Naive thymus-derived CD8-positive, alpha-beta T cell (primary cell): ENCODE data around the gene TRIML1. TPM values are rescaled to one million over a fixed set of nuclear protein-coding genes. Genes with fewer than 3 reads are reported as not detected.

Experiments used
- ATAC-seq, 2 donors: fragments of 150-1000 bp; cut with Tn5 transposase in 1 of 2; sonication (Bioruptor Pico), chemical (Tn5 transposase) in 1 of 2; 1 replicate in 1 of 2; 2 replicates in 1 of 2; pipeline ENCODE4 v1.10.0; 2021; ENCODE audit warnings: mild to moderate bottlenecking in 2 of 2, moderate library complexity in 2 of 2
- POLR2A ChIA-PET: fragments of 350-600 bp; sonication (Branson Sonifier 250); formaldehyde crosslinking; loops from one replicate; lab custom pipeline; 2021; ENCODE audit warnings: antibody characterized with exemption; lab: Charles Lee
- DNase-seq, 10 donors: peaks; one replicate each; pipeline versions ENCODE4 v3.0.0 to v3.0.0-alpha.2; 2020 to 2022
- H3K27ac Mint-ChIP-seq, 10 donors: one replicate each; pipeline ENCODE4 v1.8.0; 2020 to 2022; ENCODE audit warnings: mild to moderate bottlenecking in 10 of 10, mixed read lengths in 10 of 10, moderate library complexity in 4 of 10, inconsistent platforms in 1 of 10
- H3K27me3 Mint-ChIP-seq, 5 donors: one replicate each; pipeline ENCODE4 v1.8.0; 2021 to 2022; ENCODE audit warnings: mixed read lengths in 5 of 5
- H3K36me3 Mint-ChIP-seq, 3 donors: one replicate each; pipeline ENCODE4 v1.8.0; 2020 to 2022; ENCODE audit warnings: mixed read lengths in 3 of 3, mild to moderate bottlenecking in 2 of 3, inconsistent platforms in 1 of 3
- H3K4me1 Mint-ChIP-seq, 4 donors: one replicate each; pipeline ENCODE4 v1.8.0; 2021 to 2022; ENCODE audit warnings: mixed read lengths in 4 of 4
- H3K4me3 Mint-ChIP-seq, 10 donors: one replicate each; pipeline ENCODE4 v1.8.0; 2020 to 2022; ENCODE audit warnings: mild to moderate bottlenecking in 10 of 10, mixed read lengths in 10 of 10, moderate library complexity in 6 of 10, inconsistent platforms in 1 of 10
- H3K9me3 Mint-ChIP-seq, 9 donors: one replicate each; pipeline ENCODE4 v1.8.0; 2020 to 2022; ENCODE audit warnings: mixed read lengths in 9 of 9, mild to moderate bottlenecking in 3 of 9, inconsistent platforms in 1 of 9, moderate library complexity in 1 of 9
- polyA plus RNA-seq, 3 donors: library from polyadenylated mRNA; unstranded; fragments of 300-500 nt; fragmentation: Illumina TruSeq; gene quantifications; one replicate each; pipeline ENCODE4 v1.2.3, GENCODE V29; 2021
- total RNA-seq, 8 experiments: library from RNA in 2 of 8; stranded (reverse) in 2 of 8; gene quantifications; one replicate each; pipeline ENCODE4 v1.2.3 and lab custom pipeline; 2021 to 2026

Gene TRIML1, protein sequence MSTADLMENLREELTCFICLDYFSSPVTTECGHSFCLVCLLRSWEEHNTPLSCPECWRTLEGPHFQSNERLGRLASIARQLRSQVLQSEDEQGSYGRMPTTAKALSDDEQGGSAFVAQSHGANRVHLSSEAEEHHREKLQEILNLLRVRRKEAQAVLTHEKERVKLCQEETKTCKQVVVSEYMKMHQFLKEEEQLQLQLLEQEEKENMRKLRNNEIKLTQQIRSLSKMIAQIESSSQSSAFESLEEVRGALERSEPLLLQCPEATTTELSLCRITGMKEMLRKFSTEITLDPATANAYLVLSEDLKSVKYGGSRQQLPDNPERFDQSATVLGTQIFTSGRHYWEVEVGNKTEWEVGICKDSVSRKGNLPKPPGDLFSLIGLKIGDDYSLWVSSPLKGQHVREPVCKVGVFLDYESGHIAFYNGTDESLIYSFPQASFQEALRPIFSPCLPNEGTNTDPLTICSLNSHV
- total RNA-seq (not detected), polyA plus RNA-seq (not detected), total RNA-seq (lab: John Stamatoyannopoulos, UW) (0 reads per million in 6 experiments)

DNA sequence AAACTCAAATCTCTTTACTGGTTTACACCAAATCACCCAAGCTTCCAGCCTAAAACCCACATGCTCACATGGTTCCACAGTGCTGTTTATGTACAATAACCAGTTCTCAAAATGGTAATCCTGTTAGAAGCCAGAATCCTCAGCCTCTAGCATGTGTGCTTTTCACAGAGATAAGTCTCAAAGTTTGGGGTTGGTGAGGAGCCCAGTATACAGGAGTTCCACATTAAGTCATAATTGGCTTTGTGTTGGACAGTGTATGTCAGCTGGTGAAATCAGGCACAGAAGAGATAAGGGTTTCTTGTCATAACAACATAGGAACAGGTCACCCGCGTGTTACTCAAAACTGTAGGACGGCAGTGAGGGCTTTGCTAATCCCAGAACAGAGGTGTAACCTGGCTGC lies at the start of gene TRIML1:
TSS of gene TRIML1 (plus strand) at position 301 of the 400 bp plus-strand sequence. CDS start 118 bp downstream, outside the sequence.
- no peak for ATAC-seq
- Mint-ChIP-seq H3K4me1 (no peaks in the 10 kb centered on the region), H3K27me3 (peaks cover 0 to 2% (median 0%) of the 10 kb centered on the region in 5 donors), H3K27ac (no peak within 1 kb of the TSS), H3K9me3 (peaks cover 0 to 24% (median 4%) of the 10 kb centered on the region in 9 donors), H3K36me3 (peaks cover 0 to 4% (median 0%) of the 10 kb centered on the region in 3 donors), H3K4me3 (no peak within 1 kb of the TSS)
- no peak for DNase-seq
- POLR2A ChIA-PET, result no interaction called here

DNA sequence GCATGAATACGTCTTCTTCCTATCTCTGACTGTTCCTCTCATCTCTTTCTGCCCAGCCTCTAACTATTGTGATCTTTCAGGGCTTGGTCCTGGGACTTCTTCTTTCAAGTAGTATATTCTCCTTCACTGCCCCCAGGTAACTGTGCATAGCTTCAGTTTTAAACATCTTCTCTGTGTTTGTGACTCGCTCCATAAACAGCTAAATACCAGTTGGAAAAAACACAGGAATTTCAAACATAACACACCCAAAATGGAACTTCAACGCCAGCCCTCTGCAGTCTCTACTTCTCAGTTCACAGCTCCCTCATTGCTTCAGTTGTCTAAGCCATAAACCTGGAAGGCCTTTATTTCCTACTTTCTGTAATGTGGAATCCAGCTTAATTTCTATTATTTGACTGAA lies 46.4 kb upstream of the TRIML1 start:
- DNase-seq (no peak), ATAC-seq (no peak)
- POLR2A ChIA-PET, result no interaction called here
- H3K9me3 Mint-ChIP-seq, result peaks cover 0 to 24% (median 19%) of the 10 kb centered on the region in 9 donors
- H3K27ac Mint-ChIP-seq, result no peak overlapping the region
- no peak overlapping the region for H3K4me3 Mint-ChIP-seq
- no peaks in the 10 kb centered on the region for H3K27me3 Mint-ChIP-seq
- peaks cover 0 to 9% (median 0%) of the 10 kb centered on the region in 3 donors for H3K36me3 Mint-ChIP-seq
- H3K4me1 Mint-ChIP-seq, result no peaks in the 10 kb centered on the region

DNA sequence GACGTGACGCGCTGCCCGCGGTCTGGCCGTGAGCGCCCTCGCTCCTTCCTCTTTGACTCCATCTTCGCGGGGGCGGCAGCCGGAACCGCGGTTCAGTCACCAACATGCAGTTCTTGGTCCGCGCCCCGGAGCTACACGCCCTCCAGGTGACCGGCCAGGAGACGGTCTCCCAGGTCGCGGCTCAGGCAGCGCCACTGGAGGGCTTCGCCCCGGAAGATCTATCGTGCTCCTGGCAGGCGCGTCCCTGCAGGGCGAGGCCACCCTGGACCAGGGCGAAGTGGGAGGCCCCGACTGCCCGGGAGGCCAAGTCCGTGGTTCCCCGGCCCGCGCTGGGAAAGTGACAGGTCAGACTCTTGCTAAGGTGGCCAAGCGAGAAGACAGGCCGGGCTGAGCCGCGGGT lies 32.8 kb upstream of the TRIML1 start:
- ATAC-seq (no peak), DNase-seq (no peak)
- no peak overlapping the region for H3K4me3 Mint-ChIP-seq
- POLR2A ChIA-PET, result no interaction called here
- H3K36me3 Mint-ChIP-seq, result peaks cover 0 to 11% (median 2%) of the 10 kb centered on the region in 3 donors
- H3K27ac Mint-ChIP-seq, result no peak overlapping the region
- H3K27me3 Mint-ChIP-seq, result peaks cover 0 to 2% (median 0%) of the 10 kb centered on the region in 5 donors
- no peaks in the 10 kb centered on the region for H3K4me1 Mint-ChIP-seq
- H3K9me3 Mint-ChIP-seq, result peaks cover 2 to 29% (median 20%) of the 10 kb centered on the region in 9 donors

DNA sequence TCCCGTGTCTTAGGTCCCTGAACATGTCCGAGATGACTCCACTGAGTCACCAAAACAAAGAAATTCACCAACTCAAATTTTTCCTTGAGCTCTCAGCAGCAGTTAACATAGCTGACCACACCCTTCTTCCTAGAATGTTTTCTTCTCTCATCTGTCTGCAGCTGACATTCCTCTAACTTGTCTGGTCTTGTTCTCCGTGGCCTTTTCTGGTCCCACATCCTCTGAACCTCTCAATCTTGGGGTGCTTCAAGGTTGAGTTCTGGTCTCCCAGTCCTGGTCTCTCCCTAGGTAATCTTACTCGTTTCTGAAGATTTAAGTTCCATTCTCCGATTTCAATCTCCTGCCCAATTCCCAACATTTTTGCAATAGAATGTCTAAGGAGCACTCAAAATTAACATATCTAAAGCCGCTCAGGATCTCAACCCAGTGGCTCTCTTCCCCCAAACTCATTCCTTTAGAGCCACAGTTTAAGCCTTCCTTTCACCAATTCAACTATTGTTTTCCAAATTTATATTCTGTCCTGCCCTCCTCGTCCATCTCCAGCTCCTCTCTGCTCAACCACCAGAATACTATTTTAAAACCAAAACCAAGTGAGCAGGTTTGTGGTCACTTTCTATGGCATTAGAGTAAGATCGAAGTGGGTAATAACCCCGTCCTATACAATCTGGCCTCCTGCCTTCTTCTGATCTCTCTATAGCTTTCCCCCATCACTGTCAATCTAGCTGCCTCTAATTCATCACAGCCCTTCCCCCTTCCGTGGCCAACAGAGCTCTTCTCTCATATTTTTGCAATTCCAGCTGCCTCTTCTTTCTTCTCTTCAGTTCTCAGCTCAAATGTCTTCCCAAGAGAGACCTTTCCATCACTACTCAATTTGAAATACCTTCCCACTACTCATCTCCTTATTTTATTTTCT lies 31.1 kb upstream of the TRIML1 start:
- Mint-ChIP-seq H3K9me3 (peaks cover 2 to 26% (median 19%) of the 10 kb centered on the region in 9 donors), H3K4me3 (no peak overlapping the region), H3K36me3 (peaks cover 0 to 11% (median 2%) of the 10 kb centered on the region in 3 donors), H3K4me1 (no peaks in the 10 kb centered on the region), H3K27me3 (peaks cover 0 to 2% (median 0%) of the 10 kb centered on the region in 5 donors), H3K27ac (no peak overlapping the region)
- POLR2A ChIA-PET, result no interaction called here
- ATAC-seq (no peak), DNase-seq (no peak)

DNA sequence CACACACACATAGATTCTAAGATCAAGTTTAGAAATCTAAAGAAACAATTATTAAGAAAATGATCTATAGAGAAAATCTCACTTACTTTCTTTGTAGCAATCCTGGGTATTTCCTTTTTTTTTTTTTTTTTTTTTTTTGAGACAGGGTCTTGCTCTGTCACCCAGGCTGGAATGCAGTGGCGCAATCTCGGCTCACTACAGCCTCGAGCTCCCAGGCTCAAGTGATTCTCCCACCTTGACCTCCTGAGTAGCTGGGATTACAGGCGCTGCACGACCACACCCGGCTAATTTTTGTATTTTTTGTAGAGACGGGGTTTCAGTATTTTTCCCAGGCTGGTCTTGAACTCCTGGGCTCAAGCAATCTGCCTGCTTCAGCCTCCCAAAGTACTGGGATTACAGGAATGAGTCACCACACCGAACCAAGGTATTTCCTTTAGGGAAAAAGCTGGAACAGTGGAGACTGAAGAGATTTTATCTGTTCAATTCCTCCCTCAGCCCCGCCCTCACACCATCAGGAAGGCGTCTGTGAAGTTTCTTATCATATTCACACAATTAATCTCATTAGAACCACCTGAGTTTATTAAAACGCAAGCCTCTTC lies 30.0 kb upstream of the TRIML1 start, which contains the start of gene TRIML2:
TSS of gene TRIML2 (minus strand) at position 447 of the 599 bp plus-strand sequence. CDS start 4,235 bp downstream, outside the sequence.
- ATAC-seq (no peak), DNase-seq (no peak)
- POLR2A ChIA-PET, result no interaction called here
- Mint-ChIP-seq H3K27ac (no peak within 1 kb of the TSS), H3K27me3 (peaks cover 0 to 2% (median 0%) of the 10 kb centered on the region in 5 donors), H3K4me1 (no peaks in the 10 kb centered on the region), H3K4me3 (no peak within 1 kb of the TSS), H3K36me3 (peaks cover 0 to 11% (median 0%) of the 10 kb centered on the region in 3 donors), H3K9me3 (peaks cover 2 to 28% (median 16%) of the 10 kb centered on the region in 9 donors)

DNA sequence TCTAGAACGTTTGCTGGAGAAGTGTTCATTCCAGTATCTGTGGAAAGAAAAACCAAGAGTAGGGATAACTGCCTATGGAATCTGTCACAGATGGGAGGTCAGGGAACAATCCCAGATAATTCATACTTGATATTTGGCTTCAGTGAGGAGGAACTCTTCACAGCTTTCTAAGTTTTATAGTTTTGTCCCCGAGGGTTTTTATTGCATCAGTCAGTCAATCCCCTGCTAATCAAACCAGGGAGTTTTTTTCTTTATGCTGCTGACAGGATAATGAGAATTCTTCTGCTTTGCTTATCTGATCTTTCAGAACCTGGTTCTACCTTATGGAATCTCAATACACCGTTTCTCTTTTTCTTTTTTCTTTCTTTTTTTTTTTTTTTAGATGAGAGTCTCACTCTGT lies 29.2 kb upstream of the TRIML1 start:
- POLR2A ChIA-PET, result no interaction called here
- peaks cover 4 to 27% (median 16%) of the 10 kb centered on the region in 9 donors for H3K9me3 Mint-ChIP-seq
- no peak overlapping the region for H3K4me3 Mint-ChIP-seq
- peaks cover 0 to 2% (median 0%) of the 10 kb centered on the region in 5 donors for H3K27me3 Mint-ChIP-seq
- H3K36me3 Mint-ChIP-seq, result peaks cover 0 to 11% (median 0%) of the 10 kb centered on the region in 3 donors
- ATAC-seq (no peak), DNase-seq (no peak)
- no peaks in the 10 kb centered on the region for H3K4me1 Mint-ChIP-seq
- no peak overlapping the region for H3K27ac Mint-ChIP-seq

DNA sequence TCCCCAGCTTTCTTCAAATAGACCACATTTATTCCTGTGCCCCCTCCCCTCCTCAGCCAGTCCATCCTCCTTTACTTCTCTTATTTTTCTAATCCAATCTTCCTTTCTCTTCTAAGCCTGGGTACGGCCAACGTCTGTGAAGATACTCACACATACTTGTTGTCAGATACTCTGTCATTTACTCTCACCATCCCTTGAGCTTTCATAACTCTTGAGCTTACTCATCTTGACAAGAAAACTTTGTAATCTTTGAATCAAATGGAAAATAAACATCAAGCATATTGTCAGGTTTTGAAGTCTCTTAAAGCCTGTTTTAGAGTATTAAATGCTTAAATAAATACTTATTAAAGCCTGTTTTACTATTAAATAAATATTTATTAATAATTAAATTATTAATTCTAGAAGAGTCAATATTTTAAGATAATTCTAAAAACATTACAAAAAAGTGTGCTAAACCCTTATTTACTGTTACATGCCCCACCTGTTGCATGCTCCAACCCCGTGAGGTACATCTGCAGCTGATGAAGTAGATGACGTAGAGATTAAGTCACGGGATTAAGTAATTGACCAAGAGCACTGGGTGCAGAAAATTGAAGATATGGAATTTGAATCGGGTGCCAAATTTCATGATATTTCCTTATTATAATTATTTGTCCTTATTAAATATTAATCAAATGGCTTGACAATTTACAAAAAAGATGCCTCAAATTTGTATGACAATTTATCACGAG lies 28.3 kb upstream of the TRIML1 start:
- Mint-ChIP-seq H3K9me3 (peaks cover 4 to 27% (median 16%) of the 10 kb centered on the region in 9 donors), H3K27me3 (peaks cover 0 to 2% (median 0%) of the 10 kb centered on the region in 5 donors), H3K36me3 (peaks cover 0 to 11% (median 0%) of the 10 kb centered on the region in 3 donors), H3K4me3 (no peak overlapping the region), H3K4me1 (no peaks in the 10 kb centered on the region), H3K27ac (no peak overlapping the region)
- DNase-seq (no peak), ATAC-seq (no peak)
- POLR2A ChIA-PET, result no interaction called here

DNA sequence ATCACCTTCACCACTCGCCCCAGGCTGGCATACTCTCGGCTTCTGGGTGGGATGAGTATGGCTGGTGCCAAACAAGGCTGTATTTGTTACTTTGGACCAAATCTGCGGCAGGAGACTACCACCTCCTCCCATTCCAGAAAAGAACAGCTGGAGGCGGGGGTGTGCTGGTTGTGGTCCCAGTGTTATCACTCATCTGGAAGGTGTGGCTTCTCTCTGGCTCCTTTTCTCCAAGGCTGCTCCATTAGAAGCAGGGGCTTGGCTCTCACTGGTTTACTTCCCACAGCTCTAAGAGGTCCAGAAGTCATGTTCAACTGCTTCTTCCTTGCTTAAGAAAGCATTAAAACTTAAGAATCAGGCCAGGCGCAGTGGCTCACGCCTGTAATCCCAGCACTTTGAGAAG lies 27.3 kb upstream of the TRIML1 start:
- peaks cover 0 to 2% (median 0%) of the 10 kb centered on the region in 5 donors for H3K27me3 Mint-ChIP-seq

DNA sequence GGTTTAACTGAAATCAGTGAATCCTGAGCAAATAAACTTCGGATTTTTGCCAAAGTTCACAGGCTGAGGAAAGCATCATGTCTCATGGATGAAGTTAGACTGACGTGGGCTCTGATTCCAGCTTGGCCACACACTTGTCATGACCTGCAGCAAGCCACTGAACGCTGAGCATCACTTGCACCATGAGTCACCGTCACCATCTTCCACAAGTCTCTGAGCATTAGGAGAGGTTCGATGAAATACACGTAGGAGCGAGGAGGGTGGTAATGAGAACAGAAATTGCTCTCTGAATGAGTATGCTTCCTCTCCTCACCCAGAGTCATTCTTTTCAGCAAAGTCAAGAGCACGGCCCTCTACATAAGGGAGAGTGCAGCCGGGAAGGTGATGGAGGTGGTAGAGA lies 26.1 kb upstream of the TRIML1 start:
- no peak for DNase-seq
- POLR2A ChIA-PET, result no interaction called here
- ATAC-seq, result no peak
- Mint-ChIP-seq H3K36me3 (peaks cover 0 to 7% (median 0%) of the 10 kb centered on the region in 3 donors), H3K4me1 (no peaks in the 10 kb centered on the region), H3K27me3 (peaks cover 0 to 2% (median 0%) of the 10 kb centered on the region in 5 donors), H3K27ac (no peak overlapping the region), H3K9me3 (peaks cover 2 to 33% (median 8%) of the 10 kb centered on the region in 9 donors), H3K4me3 (no peak overlapping the region)

More for the DNA sequence above, 27.3 kb upstream of the TRIML1 start:
- H3K36me3 Mint-ChIP-seq, result peaks cover 0 to 11% (median 0%) of the 10 kb centered on the region in 3 donors
- DNase-seq (no peak), ATAC-seq (no peak)
- H3K9me3 Mint-ChIP-seq, result peaks cover 4 to 28% (median 16%) of the 10 kb centered on the region in 9 donors
- POLR2A ChIA-PET, result no interaction called here
- no peak overlapping the region for H3K4me3 Mint-ChIP-seq
- H3K4me1 Mint-ChIP-seq, result no peaks in the 10 kb centered on the region
- H3K27ac Mint-ChIP-seq, result no peak overlapping the region

DNA sequence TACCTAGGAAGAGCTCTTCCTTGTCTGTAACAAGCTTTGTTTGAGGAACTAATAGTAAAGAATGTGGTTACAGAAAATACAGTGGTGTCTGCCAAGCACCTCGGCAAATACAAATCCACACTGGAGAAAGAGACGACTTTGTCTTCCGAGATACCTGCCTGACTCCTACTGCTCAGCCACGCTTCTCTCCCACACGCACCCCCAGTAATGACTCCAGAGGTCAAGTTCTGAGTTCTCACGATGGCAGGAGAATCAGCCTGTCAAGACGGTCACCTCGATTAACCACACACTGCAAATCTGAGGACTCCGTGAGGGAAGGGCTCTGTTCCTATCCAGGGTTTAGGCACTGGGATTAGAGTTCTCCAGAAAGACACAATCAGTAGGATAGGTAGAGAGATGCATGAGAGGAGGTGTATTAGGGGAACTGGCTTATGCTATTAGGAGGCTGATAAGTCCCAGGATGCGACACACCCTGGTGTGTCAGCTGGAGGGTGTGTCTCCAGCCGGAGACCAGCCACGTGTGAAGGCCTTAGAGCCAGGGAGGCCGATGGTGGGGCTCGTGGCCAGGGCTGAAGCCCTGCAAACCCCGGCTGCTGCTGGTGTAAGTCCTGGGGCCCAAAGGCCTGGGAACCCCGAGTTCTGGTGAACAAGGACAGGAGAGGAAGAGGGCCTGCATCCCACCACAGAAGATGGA lies 21.5 kb upstream of the TRIML1 start:
- Mint-ChIP-seq H3K9me3 (peaks cover 0 to 27% (median 12%) of the 10 kb centered on the region in 9 donors), H3K27me3 (no peaks in the 10 kb centered on the region), H3K27ac (no peak overlapping the region), H3K4me1 (no peaks in the 10 kb centered on the region), H3K4me3 (no peak overlapping the region), H3K36me3 (no peaks in the 10 kb centered on the region)
- ATAC-seq (no peak), DNase-seq (no peak)
- POLR2A ChIA-PET, result no interaction called here

DNA sequence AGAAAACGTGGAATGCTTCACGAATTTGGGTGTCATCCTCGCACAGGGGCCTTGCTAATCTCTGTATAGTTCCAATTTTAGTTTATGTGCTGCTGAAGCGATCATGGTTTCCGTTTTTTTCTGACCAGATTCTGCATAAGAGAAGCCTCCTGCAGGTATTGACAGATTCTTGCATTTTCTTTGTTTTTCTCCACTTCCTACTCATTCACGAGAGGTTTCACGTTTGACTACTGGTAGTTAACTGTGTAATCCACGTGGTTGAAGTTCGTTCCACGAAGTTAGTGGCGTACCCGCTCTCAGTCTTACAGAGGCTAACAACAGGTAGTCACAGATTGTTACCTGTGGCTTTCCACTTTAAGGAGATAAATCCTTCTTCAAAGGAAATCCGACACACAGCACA lies 17.7 kb upstream of the TRIML1 start:
- Mint-ChIP-seq H3K27ac (no peak overlapping the region), H3K4me3 (no peak overlapping the region), H3K9me3 (peaks cover 0 to 33% (median 13%) of the 10 kb centered on the region in 9 donors), H3K27me3 (no peaks in the 10 kb centered on the region), H3K4me1 (no peaks in the 10 kb centered on the region), H3K36me3 (no peaks in the 10 kb centered on the region)
- DNase-seq (no peak), ATAC-seq (no peak)
- POLR2A ChIA-PET, result no interaction called here
